GM18873 (cell line): ENCODE results near the gene PAK4.
"Not testable (repeated sequence)": the region's sequence is repeated elsewhere in the genome, so short reads cannot be mapped to it uniquely, and the experiment has no call there.

ENCODE experiments used
- ATAC-seq: cut with Tn5 transposase; IDR thresholded peaks from one replicate; pipeline ENCODE4 v1.9.1; 2021; ENCODE audit warnings: mild to moderate bottlenecking, moderate library complexity, moderate number of reproducible peaks; ENCODE audit not compliant: unreplicated experiment, low FRiP score

PAK4 gene

GRCh38 chr19:39099341-39099740 lies 26.2 kb upstream of the PAK4 start:
- ATAC-seq: no peak

GRCh38 chr19:39100500-39101166 lies 25.0 kb upstream of the PAK4 start:
- ATAC-seq: no peak

- ATAC-seq: no peak
These were observed 22.4 kb upstream of the PAK4 start for GRCh38 chr19:39103151-39103550.

GRCh38 chr19:39104186-39104596 lies 21.4 kb upstream of the PAK4 start:
- ATAC-seq: no peak

- no peak for ATAC-seq
These were observed 19.4 kb upstream of the PAK4 start for GRCh38 chr19:39106194-39106593.

GRCh38 chr19:39109641-39110040 lies 15.9 kb upstream of the PAK4 start:
- ATAC-seq: no peak

GRCh38 chr19:39110263-39110967 lies 15.2 kb upstream of the PAK4 start:
- no peak for ATAC-seq

- ATAC-seq: no peak
These were observed 13.9 kb upstream of the PAK4 start for GRCh38 chr19:39111593-39112199.

GRCh38 chr19:39112338-39112890 lies 13.2 kb upstream of the PAK4 start:
- ATAC-seq: no peak

- ATAC-seq: no peak
These were observed 12.4 kb upstream of the PAK4 start for GRCh38 chr19:39113199-39113598.

GRCh38 chr19:39115105-39115847 lies 10.3 kb upstream of the PAK4 start:
- ATAC-seq: no peak

- ATAC-seq: not testable (repeated sequence)
These were observed 8.6 kb upstream of the PAK4 start for GRCh38 chr19:39117023-39117422.

- ATAC-seq: no peak
These were observed 5.8 kb upstream of the PAK4 start for GRCh38 chr19:39119830-39120229.

- ATAC-seq: no peak
These were observed 2.5 kb upstream of the PAK4 start for GRCh38 chr19:39122934-39123731.

GRCh38 chr19:39124136-39124764 lies 1.3 kb upstream of the PAK4 start:
- no peak for ATAC-seq

- no peak for ATAC-seq
These were observed 410 bp upstream of the PAK4 start for GRCh38 chr19:39125199-39125553.

GRCh38 chr19:39126312-39127187 lies 964 bp downstream of the PAK4 start:
- ATAC-seq: no peak

- no peak for ATAC-seq
These were observed 2.4 kb downstream of the PAK4 start for GRCh38 chr19:39127812-39128515.
